ENCODE results near the gene GH1.
"Not testable (repeated sequence)": the region's sequence is repeated elsewhere in the genome, so short reads cannot be mapped to it uniquely, and the experiment has no call there.

Gene GH1

GRCh38 chr17:63918789-63919305, at the start of gene GH1:
GH1 (minus strand) TSS chr17:63918839; CDS start chr17:63918776, 63 bp downstream.
- not testable (repeated sequence) for DNase-seq

- no peak for DNase-seq
Measured at GRCh38 chr17:63967953-63968352, 49.3 kb upstream of the GH1 start.

GRCh38 chr17:63966646-63967264, 48.1 kb upstream of the GH1 start:
- DNase-seq: no peak

- no peak for DNase-seq
Measured at GRCh38 chr17:63963123-63963522, 44.5 kb upstream of the GH1 start.

GRCh38 chr17:63962298-63962744, 43.7 kb upstream of the GH1 start:
- no peak for DNase-seq

- peak; percentile 53 for DNase-seq
Measured at GRCh38 chr17:63961355-63962212, 42.9 kb upstream of the GH1 start.

GRCh38 chr17:63960430-63960829, 41.8 kb upstream of the GH1 start:
- no peak for DNase-seq

- no peak for DNase-seq
Measured at GRCh38 chr17:63960006-63960405, 41.4 kb upstream of the GH1 start.

GRCh38 chr17:63956296-63956920, 37.8 kb upstream of the GH1 start:
- DNase-seq: no peak

GRCh38 chr17:63955791-63956190, 37.2 kb upstream of the GH1 start:
- no peak for DNase-seq

GRCh38 chr17:63955232-63955631, 36.6 kb upstream of the GH1 start:
- no peak for DNase-seq

- DNase-seq: no peak
Measured at GRCh38 chr17:63954402-63955063, 35.9 kb upstream of the GH1 start.

GRCh38 chr17:63950940-63951907, 32.6 kb upstream of the GH1 start:
- no peak for DNase-seq

- DNase-seq: no peak
Measured at GRCh38 chr17:63949576-63950250, 31.1 kb upstream of the GH1 start.

GRCh38 chr17:63948521-63948920, 29.9 kb upstream of the GH1 start:
- DNase-seq: no peak

GRCh38 chr17:63947711-63948330, 29.2 kb upstream of the GH1 start:
- DNase-seq: no peak

- peak; percentile 69 for DNase-seq
Measured at GRCh38 chr17:63946440-63947363, 28.1 kb upstream of the GH1 start.

GRCh38 chr17:63945784-63946439, 27.3 kb upstream of the GH1 start:
- no peak for DNase-seq
